ENCODE results near the gene QDPR. TPM values are rescaled to one million over a fixed set of nuclear protein-coding genes. Genes with fewer than 3 reads are reported as not detected.

Gene QDPR
- total RNA-seq, 1 experiment from 2014 or later, result 39.2 TPM

DNA sequence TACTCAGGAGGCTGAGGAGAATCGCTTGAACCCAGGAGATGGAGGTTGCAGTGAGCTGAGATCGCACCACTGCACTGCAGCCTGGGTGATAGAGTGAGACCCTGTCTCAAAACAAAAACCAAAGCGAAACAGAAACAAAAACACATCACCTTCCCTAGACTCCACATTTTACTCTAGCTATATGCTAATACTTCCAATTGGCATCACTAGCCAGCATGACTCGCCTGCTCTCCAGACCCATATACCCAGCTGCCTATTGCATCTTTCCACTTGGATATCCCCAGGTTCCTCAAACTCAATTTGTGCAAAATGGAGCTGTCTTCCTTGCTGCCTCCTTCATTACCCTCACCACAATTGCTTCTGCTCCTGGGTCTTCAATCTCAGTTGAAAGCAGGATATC lies 42.7 kb upstream of the QDPR start:
- DNase-seq (ENCODE audit: unreplicated experiment), result no peak
- TF ChIP-seq, protein P1, sequence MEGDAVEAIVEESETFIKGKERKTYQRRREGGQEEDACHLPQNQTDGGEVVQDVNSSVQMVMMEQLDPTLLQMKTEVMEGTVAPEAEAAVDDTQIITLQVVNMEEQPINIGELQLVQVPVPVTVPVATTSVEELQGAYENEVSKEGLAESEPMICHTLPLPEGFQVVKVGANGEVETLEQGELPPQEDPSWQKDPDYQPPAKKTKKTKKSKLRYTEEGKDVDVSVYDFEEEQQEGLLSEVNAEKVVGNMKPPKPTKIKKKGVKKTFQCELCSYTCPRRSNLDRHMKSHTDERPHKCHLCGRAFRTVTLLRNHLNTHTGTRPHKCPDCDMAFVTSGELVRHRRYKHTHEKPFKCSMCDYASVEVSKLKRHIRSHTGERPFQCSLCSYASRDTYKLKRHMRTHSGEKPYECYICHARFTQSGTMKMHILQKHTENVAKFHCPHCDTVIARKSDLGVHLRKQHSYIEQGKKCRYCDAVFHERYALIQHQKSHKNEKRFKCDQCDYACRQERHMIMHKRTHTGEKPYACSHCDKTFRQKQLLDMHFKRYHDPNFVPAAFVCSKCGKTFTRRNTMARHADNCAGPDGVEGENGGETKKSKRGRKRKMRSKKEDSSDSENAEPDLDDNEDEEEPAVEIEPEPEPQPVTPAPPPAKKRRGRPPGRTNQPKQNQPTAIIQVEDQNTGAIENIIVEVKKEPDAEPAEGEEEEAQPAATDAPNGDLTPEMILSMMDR (IDR thresholded peaks at IDR 0.05; ENCODE audit: unreplicated experiment), result no peak
- POLR2A ChIA-PET, result interaction anchor here (0.6 to 0.9 kb wide), 2 partner anchors 42 to 256 kb away, joined by 3 to 4 read pairs; partner anchors contain the start of genes DCAF16 and NCAPG
- CTCF ChIA-PET, result interaction anchor here (2.4 kb wide), 1 partner anchor 82 kb away, joined by 10 read pairs; no protein-coding TSS in a partner anchor
- peaks cover 6% of the 10 kb centered on the region for H3K36me3 Mint-ChIP-seq (ENCODE audit: insufficient read depth, unreplicated experiment)
- H3K9me3 Mint-ChIP-seq (ENCODE audit: unreplicated experiment), result no peaks in the 10 kb centered on the region
- no peaks in the 10 kb centered on the region for H3K4me1 Mint-ChIP-seq (ENCODE audit: insufficient read depth, unreplicated experiment)
- no peak overlapping the region for H3K27ac Mint-ChIP-seq (ENCODE audit: low read depth, unreplicated experiment)
- no TSS peak for BruUV-seq (replicated peaks)
- H3K27me3 Mint-ChIP-seq (ENCODE audit: insufficient read depth, unreplicated experiment), result no peaks in the 10 kb centered on the region
- no peak overlapping the region for H3K4me3 Mint-ChIP-seq (ENCODE audit: unreplicated experiment)
- intact Hi-C loops (cut with micrococcal nuclease), result no loop called here

DNA sequence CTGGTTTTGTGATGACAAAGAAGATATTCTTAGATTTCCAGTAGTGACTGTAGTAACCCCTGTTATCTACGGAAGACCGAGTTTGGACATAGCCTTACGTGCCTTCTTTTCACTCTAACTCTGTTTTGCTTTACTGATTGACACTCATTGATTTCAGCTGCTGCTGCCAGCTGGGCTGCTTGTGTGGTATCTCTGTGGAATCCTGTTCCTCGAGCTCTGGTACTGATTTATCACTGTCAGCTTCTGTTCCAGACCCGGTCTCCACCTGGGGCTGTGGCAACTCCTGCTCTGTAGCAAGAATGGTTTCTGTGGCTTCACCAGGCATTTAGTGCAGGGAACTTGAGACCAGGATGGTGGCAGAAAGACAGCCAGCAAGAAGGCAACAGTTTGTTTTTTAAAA lies 40.5 kb upstream of the QDPR start:
- ChIA-PET CTCF (interaction anchor here (1.0 kb wide), 1 partner anchor 87 kb away, joined by 4 read pairs; no protein-coding TSS in a partner anchor), POLR2A (interaction anchor here (1.0 kb wide), 1 partner anchor 24 kb away, joined by 3 read pairs; the partner anchor contains the start of gene LAP3)
- DNase-seq (ENCODE audit: unreplicated experiment), result no peak
- Mint-ChIP-seq H3K4me3 (ENCODE audit: unreplicated experiment) (no peak overlapping the region), H3K4me1 (ENCODE audit: insufficient read depth, unreplicated experiment) (no peaks in the 10 kb centered on the region), H3K36me3 (ENCODE audit: insufficient read depth, unreplicated experiment) (peaks cover 6% of the 10 kb centered on the region), H3K27me3 (ENCODE audit: insufficient read depth, unreplicated experiment) (no peaks in the 10 kb centered on the region), H3K9me3 (ENCODE audit: unreplicated experiment) (no peaks in the 10 kb centered on the region), H3K27ac (ENCODE audit: low read depth, unreplicated experiment) (no peak overlapping the region)
- TF ChIP-seq, protein P1 (IDR thresholded peaks at IDR 0.05; ENCODE audit: unreplicated experiment), result no peak
- no TSS peak for BruUV-seq (replicated peaks)
- intact Hi-C loops (cut with micrococcal nuclease), result no loop called here

DNA sequence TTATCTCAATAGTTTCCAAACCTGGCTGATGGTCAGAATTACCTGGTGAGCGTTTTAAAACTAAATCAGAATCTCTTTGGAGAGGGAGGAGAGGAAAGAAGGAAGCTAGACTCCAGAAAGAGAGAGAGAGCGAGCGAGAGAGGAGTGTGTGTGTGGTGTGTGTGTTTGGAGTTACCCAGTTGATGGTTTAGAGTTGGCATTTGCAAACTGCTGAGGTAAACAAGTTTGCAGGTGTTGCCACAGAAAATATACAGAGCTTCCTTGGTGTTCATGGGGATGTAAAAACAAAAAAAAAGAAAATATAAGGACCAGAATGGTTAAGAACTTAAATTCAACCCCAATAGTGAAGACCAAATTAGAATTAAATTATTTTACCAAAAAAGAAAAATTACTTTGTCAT lies 38.7 kb upstream of the QDPR start:
- POLR2A ChIA-PET, result interaction anchor here (0.7 kb wide), 1 partner anchor 26 kb away, joined by 3 read pairs; the partner anchor contains the start of gene LAP3
- intact Hi-C loops (cut with micrococcal nuclease), result no loop called here
- no peak for DNase-seq (ENCODE audit: unreplicated experiment)
- H3K4me3 Mint-ChIP-seq (ENCODE audit: unreplicated experiment), result no peak overlapping the region
- CTCF ChIA-PET, result interaction anchor here (0.6 to 4.4 kb wide), 3 partner anchors 190 to 813 kb away, joined by 3 to 50 read pairs (median 3); no protein-coding TSS in a partner anchor
- peaks cover 6% of the 10 kb centered on the region for H3K36me3 Mint-ChIP-seq (ENCODE audit: insufficient read depth, unreplicated experiment)
- H3K27ac Mint-ChIP-seq (ENCODE audit: low read depth, unreplicated experiment), result no peak overlapping the region
- no peaks in the 10 kb centered on the region for H3K9me3 Mint-ChIP-seq (ENCODE audit: unreplicated experiment)
- H3K4me1 Mint-ChIP-seq (ENCODE audit: insufficient read depth, unreplicated experiment), result no peaks in the 10 kb centered on the region
- no peaks in the 10 kb centered on the region for H3K27me3 Mint-ChIP-seq (ENCODE audit: insufficient read depth, unreplicated experiment)
- TF ChIP-seq, protein P1 (IDR thresholded peaks at IDR 0.05; ENCODE audit: unreplicated experiment), result no peak
- no TSS peak for BruUV-seq (replicated peaks)

DNA sequence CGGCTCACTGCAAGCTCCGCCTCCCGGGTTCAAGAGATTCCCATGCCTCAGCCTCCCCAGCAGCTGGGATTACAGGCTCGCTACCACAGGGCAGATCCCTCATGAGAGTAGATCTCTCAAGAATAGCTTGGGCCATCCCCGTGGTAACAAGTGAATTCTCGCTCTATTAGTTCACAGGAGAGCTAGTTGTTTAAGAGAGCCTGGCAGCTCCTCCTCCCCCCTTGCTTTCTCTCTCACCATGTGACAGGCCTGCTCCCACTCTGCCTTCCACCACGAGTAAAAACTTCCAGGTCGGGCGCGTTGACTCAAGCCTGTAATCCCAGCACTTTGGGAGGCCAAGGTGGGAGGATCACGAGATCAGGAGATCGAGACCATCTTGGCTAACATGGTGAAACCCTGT lies 34.8 kb upstream of the QDPR start:
- DNase-seq (ENCODE audit: unreplicated experiment), result no peak
- Mint-ChIP-seq H3K27ac (ENCODE audit: low read depth, unreplicated experiment) (no peak overlapping the region), H3K36me3 (ENCODE audit: insufficient read depth, unreplicated experiment) (no peaks in the 10 kb centered on the region), H3K4me1 (ENCODE audit: insufficient read depth, unreplicated experiment) (no peaks in the 10 kb centered on the region), H3K4me3 (ENCODE audit: unreplicated experiment) (no peak overlapping the region), H3K27me3 (ENCODE audit: insufficient read depth, unreplicated experiment) (no peaks in the 10 kb centered on the region), H3K9me3 (ENCODE audit: unreplicated experiment) (no peaks in the 10 kb centered on the region)
- TF ChIP-seq, protein P1 (IDR thresholded peaks at IDR 0.05; ENCODE audit: unreplicated experiment), result no peak
- intact Hi-C loops (cut with micrococcal nuclease), result no loop called here
- ChIA-PET POLR2A (no interaction called here), CTCF (interaction anchor here (0.5 to 4.4 kb wide), 9 partner anchors 11 to 1046 kb away, joined by 3 to 50 read pairs (median 4); no protein-coding TSS in a partner anchor)
- BruUV-seq (replicated peaks), result no TSS peak
